Psoas muscle (tissue), 8 donors: ENCODE data around the gene NFASC. TPM values are rescaled to one million over a fixed set of nuclear protein-coding genes. Genes with fewer than 3 reads are reported as not detected.

Experiments used
- ATAC-seq, 4 donors: fragments of 200-7000 bp; cut with Tn5 transposase; one replicate each; pipeline ENCODE4 v1.9.1; 2020; ENCODE audit warnings: moderate library complexity in 3 of 4, mild to moderate bottlenecking in 2 of 4
- DNase-seq, 2 donors: peaks; one replicate each; pipeline ENCODE4 v3.0.0-alpha.2; 2020
- H3K27ac ChIP-seq: fragments of 200-600 bp; one replicate; pipeline ENCODE4 v1.8.0; 2022
- H3K27me3 ChIP-seq, 3 donors: fragments of 200-600 bp in 1 of 3; one replicate each; pipeline versions ENCODE4 v1.6.1 to v1.8.0; 2013 to 2022; ENCODE audit warnings: low read length in 2 of 3, mild to moderate bottlenecking in 2 of 3, moderate library complexity in 1 of 3; ENCODE audit not compliant: insufficient read depth in 3 of 3
- H3K36me3 ChIP-seq, 2 donors: fragments of 200-600 bp in 1 of 2; one replicate each; pipeline versions ENCODE4 v1.6.1 to v1.8.0; 2013 to 2022; ENCODE audit warnings: low read depth in 1 of 2, mild to moderate bottlenecking in 1 of 2, moderate library complexity in 1 of 2; ENCODE audit not compliant: insufficient read depth in 1 of 2
- H3K4me1 ChIP-seq: fragments of 200-600 bp; one replicate; pipeline ENCODE4 v1.8.0; 2022
- H3K4me3 ChIP-seq: fragments of 200-600 bp; one replicate; pipeline ENCODE4 v1.8.0; 2022; ENCODE audit warnings: mild to moderate bottlenecking
- H3K9me3 ChIP-seq: fragments of 200-600 bp; one replicate; pipeline ENCODE4 v1.8.0; 2022
- CTCF ChIP-seq: fragments of 200-600 bp; IDR thresholded peaks from one replicate; pipeline ENCODE4 v1.8.0; 2022; ENCODE audit warnings: antibody characterized with exemption
- WGBS, 3 donors: extraction: QIAGEN DNeasy Blood & Tissue Kit; methylation state at CpG; one replicate each; pipeline versions ENCODE4 v1.1.6 to v1.1.7; 2013; 5-methylcytosine and 5-hydroxymethylcytosine counted together
- intact Hi-C, 2 donors: fragments of 100-400 bp; cut with DNase I; formaldehyde crosslinking; loops; one replicate each; pipeline versions ENCODE4 v1.11.0 to v1.14.2; 2022
- polyA plus RNA-seq, 3 donors: library from polyadenylated mRNA; stranded (reverse); fragments of 200-250 nt; gene quantifications; one replicate each; pipeline ENCODE4 v1.2.3, GENCODE V29; 2013
- total RNA-seq, 4 donors: library from RNA; stranded (reverse); fragmentation: NEBNext Ultra II Directional in 2 of 4; extraction: Animal tissue kit (Norgen Biotek cat#: 25700) in 2 of 4; gene quantifications; one replicate each; pipeline versions ENCODE4 v1.2.1 to v1.2.4, GENCODE V29; 2021 to 2023
- donor health status: healthy with polysubstance abuse.
- donor health status: DM: no; HTN: no; CAD: no; lungs with moderate emphysema.
- donor health status: Bipolar disorder and iron deficiency.
- donor health status: healthy.
- donor health status: DM: yes; HTN: yes; CAD: no.
- donor health status: DM: no; HTN: no; CAD: no.
- donor health status: DM: no; HTN: no; CAD: no.
- donor health status: DM: yes; HTN: yes; CAD: no.

NFASC gene
- total and polyA plus RNA-seq, 7 donors, result 0.46 to 7.5 (median 0.90) TPM

GRCh38 chr1:204848579-204848978, 22.1 kb upstream of the NFASC start:
- H3K4me1 ChIP-seq, result peaks cover 4% of the 10 kb centered on the region
- ATAC-seq, result no peak
- 74 to 80% (median 79%) methylated on average over 5 of the region's 5 CpGs for WGBS, 3 donors
- H3K36me3 ChIP-seq, result no peaks in the 10 kb centered on the region
- TF ChIP-seq CTCF, result no peak
- no peaks in the 10 kb centered on the region for H3K9me3 ChIP-seq
- H3K4me3 ChIP-seq, result no peak overlapping the region
- no peaks in the 10 kb centered on the region for H3K27me3 ChIP-seq
- intact Hi-C loops, result no loop called here
- H3K27ac ChIP-seq, result no peak overlapping the region
- no peak for DNase-seq

GRCh38 chr1:204852854-204853253, 17.8 kb upstream of the NFASC start:
- intact Hi-C loops, result no loop called here
- no peak for DNase-seq
- no peak for ATAC-seq
- WGBS, 3 donors, result 85 to 93% (median 90%) methylated on average over 2 of the region's 2 CpGs
- Histone ChIP-seq H3K27me3 (no peaks in the 10 kb centered on the region), H3K4me1 (peaks cover 4% of the 10 kb centered on the region), H3K27ac (no peak overlapping the region), H3K4me3 (no peak overlapping the region), H3K36me3 (no peaks in the 10 kb centered on the region), H3K9me3 (no peaks in the 10 kb centered on the region)
- TF ChIP-seq CTCF, result no peak

- intact Hi-C loops, result no loop called here
- 89 to 91% (median 91%) methylated on average over 1 of the region's 1 CpG for WGBS, 3 donors
- no peak overlapping the region for H3K4me3 ChIP-seq
Measured at GRCh38 chr1:204853436-204853835, 17.2 kb upstream of the NFASC start.

GRCh38 chr1:204854286-204854685, 16.4 kb upstream of the NFASC start:
- peaks cover 4% of the 10 kb centered on the region for H3K4me1 ChIP-seq

More at GRCh38 chr1:204853436-204853835, 17.2 kb upstream of the NFASC start:
- Histone ChIP-seq H3K4me1 (peaks cover 4% of the 10 kb centered on the region), H3K9me3 (no peaks in the 10 kb centered on the region), H3K36me3 (no peaks in the 10 kb centered on the region), H3K27ac (no peak overlapping the region), H3K27me3 (no peaks in the 10 kb centered on the region)
- no peak for ATAC-seq
- TF ChIP-seq CTCF, result no peak
- no peak for DNase-seq

More at GRCh38 chr1:204854286-204854685, 16.4 kb upstream of the NFASC start:
- TF ChIP-seq CTCF, result no peak
- no peaks in the 10 kb centered on the region for H3K9me3 ChIP-seq
- intact Hi-C loops, result no loop called here
- H3K4me3 ChIP-seq, result no peak overlapping the region
- H3K27ac ChIP-seq, result no peak overlapping the region
- DNase-seq (no peak), ATAC-seq (no peak)
- 37 to 55% (median 53%) methylated on average over 2 of the region's 2 CpGs for WGBS, 3 donors
- no peaks in the 10 kb centered on the region for H3K27me3 ChIP-seq
- no peaks in the 10 kb centered on the region for H3K36me3 ChIP-seq
